Neutrophil (primary cell): ENCODE results near the gene PXMP2.

ENCODE experiments used
- H3K27ac ChIP-seq: fragments of 200-600 bp; sonication (generic); 2 replicates; pipeline ENCODE4 v1.5.1; 2016; ENCODE audit warnings: mild to moderate bottlenecking, moderate library complexity
- H3K27me3 ChIP-seq: fragments of 200-600 bp; sonication (generic); 2 replicates; pipeline ENCODE4 v1.6.0; 2016; ENCODE audit warnings: mild to moderate bottlenecking
- H3K36me3 ChIP-seq: fragments of 200-600 bp; sonication (generic); 2 replicates; pipeline ENCODE4 v1.5.1; 2017
- H3K4me1 ChIP-seq, 2 experiments: fragments of 200-600 bp in 1 of 2; sonication (generic) in 1 of 2; 1 replicate in 1 of 2; 2 replicates in 1 of 2; pipeline versions ENCODE4 v1.5.1 to v1.6.1; 2013 to 2016; ENCODE audit warnings: low read depth in 1 of 2, low read length in 1 of 2, mild to moderate bottlenecking in 1 of 2, moderate library complexity in 1 of 2; ENCODE audit not compliant: control insufficient read depth in 1 of 2, insufficient read depth in 1 of 2
- H3K4me3 ChIP-seq, 2 experiments: fragments of 200-600 bp in 1 of 2; sonication (generic) in 1 of 2; 1 replicate in 1 of 2; 2 replicates in 1 of 2; pipeline ENCODE4 v1.5.1; 2013 to 2016; ENCODE audit warnings: low read depth in 1 of 2, low read length in 1 of 2, mild to moderate bottlenecking in 1 of 2, moderate library complexity in 1 of 2
- H3K9me3 ChIP-seq: fragments of 200-600 bp; sonication (generic); 2 replicates; pipeline ENCODE4 v1.5.1; 2016
- CTCF ChIP-seq: fragments of 200-600 bp; sonication (generic); IDR thresholded peaks from 2 replicates; pipeline ENCODE4 v1.5.1; 2016; ENCODE audit warnings: antibody characterized with exemption

Gene PXMP2

GRCh38 chr12:132658149-132658894 lies 29.1 kb upstream of the PXMP2 start:
- peaks cover 23% of the 10 kb centered on the region for H3K36me3 ChIP-seq

GRCh38 chr12:132659146-132659545 lies 28.2 kb upstream of the PXMP2 start:
- Histone ChIP-seq H3K9me3 (no peaks in the 10 kb centered on the region), H3K4me1 (peaks cover 62 to 63% of the 10 kb centered on the region in 2 experiments), H3K36me3 (peaks cover 15% of the 10 kb centered on the region), H3K27ac (peak overlapping the region; percentile 80), H3K27me3 (no peaks in the 10 kb centered on the region), H3K4me3 (no peak overlapping the region)
- TF ChIP-seq CTCF: no peak

More at GRCh38 chr12:132658149-132658894, 29.1 kb upstream of the PXMP2 start:
- Histone ChIP-seq H3K27me3 (no peaks in the 10 kb centered on the region), H3K27ac (peak overlapping the region; percentile 70), H3K9me3 (no peaks in the 10 kb centered on the region), H3K4me1 (peaks cover 53 to 55% of the 10 kb centered on the region in 2 experiments), H3K4me3 (no peak overlapping the region)
- TF ChIP-seq CTCF: no peak

- TF ChIP-seq CTCF: no peak
- no peaks in the 10 kb centered on the region for H3K9me3 ChIP-seq
Observed at GRCh38 chr12:132660052-132660451, 27.3 kb upstream of the PXMP2 start.

GRCh38 chr12:132660996-132661395 lies 26.4 kb upstream of the PXMP2 start:
- Histone ChIP-seq H3K27me3 (no peaks in the 10 kb centered on the region), H3K36me3 (peaks cover 9% of the 10 kb centered on the region), H3K27ac (peak overlapping the region; percentile 80), H3K4me1 (peaks cover 80 to 82% of the 10 kb centered on the region in 2 experiments), H3K4me3 (no peak overlapping the region), H3K9me3 (no peaks in the 10 kb centered on the region)
- TF ChIP-seq CTCF: no peak

More at GRCh38 chr12:132660052-132660451, 27.3 kb upstream of the PXMP2 start:
- H3K27ac ChIP-seq: peak overlapping the region; percentile 80
- H3K36me3 ChIP-seq: peaks cover 8% of the 10 kb centered on the region
- no peak overlapping the region for H3K4me3 ChIP-seq
- H3K27me3 ChIP-seq: no peaks in the 10 kb centered on the region
- peaks cover 71 to 72% of the 10 kb centered on the region in 2 experiments for H3K4me1 ChIP-seq

- Histone ChIP-seq H3K4me3 (no peak overlapping the region), H3K27me3 (no peaks in the 10 kb centered on the region), H3K36me3 (peaks cover 14% of the 10 kb centered on the region), H3K27ac (peak overlapping the region; percentile 80), H3K4me1 (peaks cover 80% of the 10 kb centered on the region in 2 experiments), H3K9me3 (no peaks in the 10 kb centered on the region)
- TF ChIP-seq CTCF: no peak
Observed at GRCh38 chr12:132661972-132662371, 25.4 kb upstream of the PXMP2 start.
